DOHH2 (cell line): ENCODE results near the gene LCN9.

Experiments used
- CTCF ChIP-seq: fragments of 200-600 bp; sonication (generic); IDR thresholded peaks from one replicate; pipeline ENCODE4 v1.5.1; 2014; ENCODE audit warnings: antibody characterized with exemption, mild to moderate bottlenecking, low read depth, low read length; ENCODE audit not compliant: poor library complexity, severe bottlenecking
- EZH2phosphoT487 ChIP-seq: fragments of 200-600 bp; sonication (generic); IDR thresholded peaks from 2 replicates; pipeline ENCODE4 v1.6.1; 2017; ENCODE audit warnings: borderline replicate concordance, mild to moderate bottlenecking, antibody characterized with exemption, low read length, moderate library complexity, mixed read lengths

- TF ChIP-seq CTCF (no peak), EZH2phosphoT487 (no peak)
These were observed 18.4 kb upstream of the LCN9 start for GRCh38 chr9:135644631-135645218.
